A549 (cell line): ENCODE results near the gene KCNG4. TPM values are rescaled to one million over a fixed set of nuclear protein-coding genes. Genes with fewer than 3 reads are reported as not detected.

ENCODE experiments used
- ATAC-seq, 2 experiments: fragments of 200-7000 bp in 1 of 2; fragments of >200 bp in 1 of 2; cut with Nextera tagmentation in 1 of 2; cut with Tn5 transposase in 1 of 2; 3 replicates each; pipeline versions ENCODE4 v1.8.0 to v1.9.1; 2018 to 2020; ENCODE audit warnings: mild to moderate bottlenecking in 1 of 2, moderate library complexity in 1 of 2
- CTCF ChIA-PET: fragments of 300-600 bp; sonication (Branson Sonifier 250); formaldehyde crosslinking; extraction: SDS; loops from one replicate; lab custom pipeline; 2021; ENCODE audit warnings: antibody characterized with exemption, inconsistent platforms; lab: Yijun Ruan, JAX
- POLR2A ChIA-PET: fragments of 350-600 bp; formaldehyde crosslinking; extraction: SDS; loops from one replicate; lab custom pipeline; 2021; ENCODE audit warnings: antibody characterized with exemption, inconsistent platforms; lab: Yijun Ruan, JAX
- DNase-seq, 2 experiments: peaks; one replicate each; pipeline versions ENCODE4 v3.0.0 to v3.0.0-alpha.2; 2011 to 2016; ENCODE audit warnings: low read depth in 1 of 2, low spot score in 1 of 2
- FAIRE-seq: peaks from 2 replicates; lab custom pipeline; 2011; peaks lifted over from hg19 to GRCh38; lab: Jason Lieb, UNC
- H3K27ac ChIP-seq, 2 experiments: fragments of >200 bp; sonication (Bioruptor Twin); formaldehyde crosslinking; 3 replicates each; pipeline ENCODE4 v1.5.1; 2016 to 2017
- H3K4me1 ChIP-seq: fragments of >200 bp; sonication (Bioruptor Twin); formaldehyde crosslinking; 3 replicates; pipeline ENCODE4 v1.6.1; 2016
- H3K4me2 ChIP-seq: fragments of >200 bp; sonication (Bioruptor Twin); formaldehyde crosslinking; 3 replicates; pipeline ENCODE4 v1.6.1; 2016
- H3K4me3 ChIP-seq: fragments of >200 bp; sonication (Bioruptor Twin); formaldehyde crosslinking; 3 replicates; pipeline ENCODE4 v1.5.1; 2016
- H3K9me3 ChIP-seq: fragments of >200 bp; sonication (Bioruptor Twin); formaldehyde crosslinking; 3 replicates; pipeline ENCODE4 v1.6.1; 2016
- CBX8 ChIP-seq: fragments of 200-600 bp; sonication (generic); IDR thresholded peaks from 2 replicates; pipeline ENCODE4 v1.6.1; 2016
- CEBPB ChIP-seq, 2 experiments: fragments of >200 bp in 1 of 2; sonication (Bioruptor Twin) in 1 of 2; formaldehyde crosslinking in 1 of 2; IDR thresholded peaks; 2 replicates each; pipeline ENCODE4 v1.6.1; 2012 to 2016
- EHMT2 ChIP-seq: fragments of 200-600 bp; sonication (generic); IDR thresholded peaks from 2 replicates; pipeline ENCODE4 v1.6.1; 2016; ENCODE audit warnings: antibody characterized with exemption, low read depth, mild to moderate bottlenecking, moderate library complexity
- EP300 ChIP-seq, 2 experiments: fragments of >200 bp; sonication (Bioruptor Twin); formaldehyde crosslinking; IDR thresholded peaks; 2 replicates in 1 of 2; 3 replicates in 1 of 2; pipeline ENCODE4 v1.6.1; 2016 to 2017
- FOSL2 ChIP-seq, 2 experiments: fragments of 450-650 bp in 1 of 2; fragments of >200 bp in 1 of 2; sonication (Bioruptor Twin) in 1 of 2; formaldehyde crosslinking; IDR thresholded peaks; 2 replicates each; pipeline versions ENCODE4 v1.5.0 to v1.6.1; 2016 to 2020; ENCODE audit warnings: mild to moderate bottlenecking in 1 of 2, moderate library complexity in 1 of 2
- FOXS1 ChIP-seq: fragments of 250-450 bp; sonication (Bioruptor Pico); IDR thresholded peaks from 2 replicates; pipeline ENCODE4 v1.5.0; 2020; ENCODE audit warnings: mild to moderate bottlenecking, moderate library complexity
- GATA3 ChIP-seq: IDR thresholded peaks from 2 replicates; pipeline ENCODE4 v1.6.1; 2012; ENCODE audit warnings: borderline replicate concordance
- HMGXB4 ChIP-seq: fragments of 250-450 bp; sonication (Bioruptor Pico); IDR thresholded peaks from 2 replicates; pipeline ENCODE4 v1.5.0; 2021; ENCODE audit warnings: mild to moderate bottlenecking, moderate library complexity, borderline replicate concordance
- HOXB13 ChIP-seq: fragments of 250-450 bp; sonication (Bioruptor Pico); IDR thresholded peaks from 2 replicates; pipeline ENCODE4 v1.5.0; 2020; ENCODE audit warnings: low read depth, mild to moderate bottlenecking, moderate library complexity
- JUN ChIP-seq, 2 experiments: fragments of >200 bp; sonication (Bioruptor Twin); formaldehyde crosslinking; IDR thresholded peaks; 2 replicates in 1 of 2; 3 replicates in 1 of 2; pipeline ENCODE4 v1.6.1; 2016 to 2017
- PBX3 ChIP-seq: IDR thresholded peaks from 2 replicates; pipeline ENCODE4 v1.6.1; 2012
- PHF8 ChIP-seq: fragments of 200-600 bp; sonication (generic); IDR thresholded peaks from 2 replicates; pipeline ENCODE4 v1.6.1; 2016; ENCODE audit warnings: low read depth, mild to moderate bottlenecking, antibody characterized with exemption, moderate library complexity, borderline replicate concordance
- RAD21 ChIP-seq, 2 experiments: fragments of >200 bp in 1 of 2; sonication (Bioruptor Twin) in 1 of 2; formaldehyde crosslinking in 1 of 2; IDR thresholded peaks in 1 of 2; conservative IDR thresholded peaks in 1 of 2; 2 replicates in 1 of 2; 3 replicates in 1 of 2; pipeline ENCODE4 v1.6.1; 2012 to 2018; ENCODE audit warnings: inconsistent platforms in 1 of 2
- RFX5 ChIP-seq: fragments of 450-650 bp; IDR thresholded peaks from 2 replicates; pipeline ENCODE4 v1.7.1; 2014; ENCODE audit warnings: antibody characterized with exemption, mild to moderate bottlenecking, moderate library complexity
- ZFP36 ChIP-seq: fragments of 450-650 bp; IDR thresholded peaks from 2 replicates; pipeline ENCODE4 v1.6.1; 2014; ENCODE audit warnings: borderline replicate concordance; ENCODE audit not compliant: partially characterized antibody
- WGBS: methylation state at CpG from one replicate; pipeline ENCODE4 v1.1.6; 2017; ENCODE audit errors: missing lambda C conversion rate; 5-methylcytosine and 5-hydroxymethylcytosine counted together
- polyA plus RNA-seq, 4 experiments: library from polyadenylated mRNA; depleted of rRNA in 3 of 4; stranded (reverse); fragments of >200 nt; fragmentation: RNase III in 1 of 4; extraction: RNeasy Plus Mini Kit Qiagen cat#74134 plus additional on column Dnase treatment in 1 of 4; gene quantifications; 2 replicates in 3 of 4; 3 replicates in 1 of 4; pipeline ENCODE4 v1.2.3, GENCODE V29; 2011 to 2017
- TF ChIP-seq, protein P1 (sequence below): fragments of >200 bp; sonication (Bioruptor Twin); formaldehyde crosslinking; IDR thresholded peaks from 2 replicates; pipeline ENCODE4 v1.6.1; 2016
- TF ChIP-seq, protein P2 (sequence below): fragments of 200-600 bp; sonication (generic); IDR thresholded peaks from 2 replicates; pipeline ENCODE4 v1.6.1; 2016; ENCODE audit warnings: antibody characterized with exemption, mild to moderate bottlenecking, moderate library complexity

KCNG4 gene
- polyA plus RNA-seq, 2 of the 4 experiments (the other 2 are of a cell fraction) = not detected

- FAIRE-seq (no peak), DNase-seq (no peak), ATAC-seq (no peak)
- Histone ChIP-seq H3K4me3 (no peak overlapping the region), H3K4me1 (no peaks in the 10 kb centered on the region), H3K9me3 (no peaks in the 10 kb centered on the region), H3K27ac (no peak overlapping the region), H3K4me2 (no peak overlapping the region)
- TF ChIP-seq PBX3 (no peak), EP300 (IDR thresholded peaks at IDR 0.05) (no peak), FOXS1 (CRISPR knock-in tag) (no peak), CBX8 (no peak), GATA3 (no peak), HMGXB4 (no peak), JUN (IDR thresholded peaks at IDR 0.05) (no peak), CEBPB (IDR thresholded peaks at IDR 0.05) (no peak), RFX5 (no peak), HOXB13 (CRISPR knock-in tag) (no peak), PHF8 (no peak), RAD21 (conservative IDR thresholded peaks at IDR 0.05 in 1 of 2, IDR thresholded peaks at IDR 0.05 in 1 of 2) (no peak), EHMT2 (no peak)
- TF ChIP-seq, protein P1, sequence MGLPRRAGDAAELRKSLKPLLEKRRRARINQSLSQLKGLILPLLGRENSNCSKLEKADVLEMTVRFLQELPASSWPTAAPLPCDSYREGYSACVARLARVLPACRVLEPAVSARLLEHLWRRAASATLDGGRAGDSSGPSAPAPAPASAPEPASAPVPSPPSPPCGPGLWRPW = no peak
- TF ChIP-seq, protein P2, sequence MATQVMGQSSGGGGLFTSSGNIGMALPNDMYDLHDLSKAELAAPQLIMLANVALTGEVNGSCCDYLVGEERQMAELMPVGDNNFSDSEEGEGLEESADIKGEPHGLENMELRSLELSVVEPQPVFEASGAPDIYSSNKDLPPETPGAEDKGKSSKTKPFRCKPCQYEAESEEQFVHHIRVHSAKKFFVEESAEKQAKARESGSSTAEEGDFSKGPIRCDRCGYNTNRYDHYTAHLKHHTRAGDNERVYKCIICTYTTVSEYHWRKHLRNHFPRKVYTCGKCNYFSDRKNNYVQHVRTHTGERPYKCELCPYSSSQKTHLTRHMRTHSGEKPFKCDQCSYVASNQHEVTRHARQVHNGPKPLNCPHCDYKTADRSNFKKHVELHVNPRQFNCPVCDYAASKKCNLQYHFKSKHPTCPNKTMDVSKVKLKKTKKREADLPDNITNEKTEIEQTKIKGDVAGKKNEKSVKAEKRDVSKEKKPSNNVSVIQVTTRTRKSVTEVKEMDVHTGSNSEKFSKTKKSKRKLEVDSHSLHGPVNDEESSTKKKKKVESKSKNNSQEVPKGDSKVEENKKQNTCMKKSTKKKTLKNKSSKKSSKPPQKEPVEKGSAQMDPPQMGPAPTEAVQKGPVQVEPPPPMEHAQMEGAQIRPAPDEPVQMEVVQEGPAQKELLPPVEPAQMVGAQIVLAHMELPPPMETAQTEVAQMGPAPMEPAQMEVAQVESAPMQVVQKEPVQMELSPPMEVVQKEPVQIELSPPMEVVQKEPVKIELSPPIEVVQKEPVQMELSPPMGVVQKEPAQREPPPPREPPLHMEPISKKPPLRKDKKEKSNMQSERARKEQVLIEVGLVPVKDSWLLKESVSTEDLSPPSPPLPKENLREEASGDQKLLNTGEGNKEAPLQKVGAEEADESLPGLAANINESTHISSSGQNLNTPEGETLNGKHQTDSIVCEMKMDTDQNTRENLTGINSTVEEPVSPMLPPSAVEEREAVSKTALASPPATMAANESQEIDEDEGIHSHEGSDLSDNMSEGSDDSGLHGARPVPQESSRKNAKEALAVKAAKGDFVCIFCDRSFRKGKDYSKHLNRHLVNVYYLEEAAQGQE = no peak
- WGBS = 54% methylated on average over 23 of the region's 23 CpGs
- ChIA-PET CTCF (interaction anchor here (1.3 to 2.7 kb wide), 3 partner anchors 16 to 223 kb away, joined by 3 to 11 read pairs (median 4); no protein-coding TSS in a partner anchor), POLR2A (no interaction called here)
These were observed 21.1 kb upstream of the KCNG4 start for GRCh38 chr16:84260766-84261554.

GRCh38 chr16:84259691-84260090, 19.9 kb upstream of the KCNG4 start:
- Histone ChIP-seq H3K9me3 (0 out of 3 replicates have a peak, but pooled peaks cover 2% of the 10 kb centered on the region), H3K4me3 (no peak overlapping the region), H3K4me1 (no peaks in the 10 kb centered on the region), H3K27ac (no peak overlapping the region), H3K4me2 (no peak overlapping the region)
- FAIRE-seq (no peak), DNase-seq (no peak), ATAC-seq (no peak)
- 63% methylated on average over 3 of the region's 3 CpGs for WGBS
- ChIA-PET POLR2A (no interaction called here), CTCF (interaction anchor here (1.0 to 2.7 kb wide), 4 partner anchors 8 to 224 kb away, joined by 3 to 11 read pairs (median 4); no protein-coding TSS in a partner anchor)
- TF ChIP-seq ZFP36 = peak; percentile 9
- no peak for TF ChIP-seq FOSL2 (IDR thresholded peaks at IDR 0.05)
- TF ChIP-seq FOSL2 (CRISPR knock-in tag; IDR thresholded peaks at IDR 0.05) = no peak
- TF ChIP-seq RAD21 (conservative IDR thresholded peaks at IDR 0.05 in 1 of 2, IDR thresholded peaks at IDR 0.05 in 1 of 2) = no peak
